ENCODE results near the gene FBXW11. TPM values are rescaled to one million over a fixed set of nuclear protein-coding genes. Genes with fewer than 3 reads are reported as not detected.

Gene FBXW11
- total and polyA plus RNA-seq, 12 donors = 6.8 to 89.0 (median 60.3) TPM

- WGBS, 4 donors = 26 to 31% (median 28%) methylated on average over 5 of the region's 5 CpGs
- H3K4me1 ChIP-seq (replicated peaks in 1 of 2) = peaks cover 39 to 67% of the 10 kb centered on the region in 2 donors
- H3K9me3 ChIP-seq (replicated peaks in 1 of 3) = no peaks in the 10 kb centered on the region
- TF ChIP-seq CTCF (IDR thresholded peaks at IDR 0.05) (no peak), POLR2A (IDR thresholded peaks at IDR 0.05) (no peak)
- intact Hi-C loops (cut with DNase I) = no loop called here
- no peaks in the 10 kb centered on the region for H3K36me3 ChIP-seq (replicated peaks in 1 of 2)
- H3K4me3 ChIP-seq = no peak overlapping the region
- H3K27ac ChIP-seq = peak overlapping the region in 4 of 5 donors; percentile 15 to 77 (median 57)
- DNase-seq = peak in 3 of 7 donors; percentile 21 to 37 (median 25)
- H3K27me3 ChIP-seq = no peaks in the 10 kb centered on the region
Observed at GRCh38 chr5:171956887-171957495, 49.4 kb downstream of the FBXW11 start.

- Histone ChIP-seq H3K4me1 (replicated peaks in 1 of 2) (peaks cover 39 to 72% of the 10 kb centered on the region in 2 donors), H3K27ac (peak overlapping the region in 4 of 5 donors; percentile 14 to 77 (median 37)), H3K9me3 (replicated peaks in 1 of 3) (no peaks in the 10 kb centered on the region), H3K36me3 (replicated peaks in 1 of 2) (no peaks in the 10 kb centered on the region), H3K4me3 (no peak overlapping the region), H3K27me3 (no peaks in the 10 kb centered on the region)
- TF ChIP-seq CTCF (IDR thresholded peaks at IDR 0.05) (no peak), POLR2A (IDR thresholded peaks at IDR 0.05) (no peak)
- intact Hi-C loops (cut with DNase I) = no loop called here
- 88 to 100% (median 90%) methylated on average over 1 of the region's 1 CpG for WGBS, 4 donors
- no peak for DNase-seq
Observed at GRCh38 chr5:171956314-171956713, 50.1 kb downstream of the FBXW11 start.

- H3K9me3 ChIP-seq (replicated peaks in 1 of 3) = no peaks in the 10 kb centered on the region
- intact Hi-C loops (cut with DNase I) = no loop called here
- DNase-seq = no peak
- H3K27me3 ChIP-seq = no peaks in the 10 kb centered on the region
- WGBS, 4 donors = 93 to 97% (median 93%) methylated on average over 4 of the region's 4 CpGs
- no peaks in the 10 kb centered on the region for H3K36me3 ChIP-seq (replicated peaks in 1 of 2)
- peaks cover 39 to 72% of the 10 kb centered on the region in 2 donors for H3K4me1 ChIP-seq (replicated peaks in 1 of 2)
- H3K4me3 ChIP-seq = no peak overlapping the region
- TF ChIP-seq POLR2A (IDR thresholded peaks at IDR 0.05) (no peak), CTCF (IDR thresholded peaks at IDR 0.05) (no peak)
- H3K27ac ChIP-seq = peak overlapping the region in 1 of 5 donors; percentile 69
Observed at GRCh38 chr5:171955761-171956160, 50.7 kb downstream of the FBXW11 start.

- intact Hi-C loops (cut with DNase I) = no loop called here
- Histone ChIP-seq H3K36me3 (replicated peaks in 1 of 2) (no peaks in the 10 kb centered on the region), H3K27me3 (no peaks in the 10 kb centered on the region), H3K27ac (peak overlapping the region in 3 of 5 donors; percentile 10 to 69 (median 59)), H3K9me3 (replicated peaks in 1 of 3) (no peaks in the 10 kb centered on the region), H3K4me1 (replicated peaks in 1 of 2) (peaks cover 39 to 73% of the 10 kb centered on the region in 2 donors), H3K4me3 (no peak overlapping the region)
- no peak for DNase-seq
- 8 to 40% (median 21%) methylated on average over 1 of the region's 1 CpG for WGBS, 4 donors
- TF ChIP-seq POLR2A (IDR thresholded peaks at IDR 0.05) (no peak), CTCF (IDR thresholded peaks at IDR 0.05) (no peak)
Observed at GRCh38 chr5:171954721-171955120, 51.7 kb downstream of the FBXW11 start.

Data from adrenal gland (tissue), 12 donors.